ENCODE results near the gene TH. TPM values are rescaled to one million over a fixed set of nuclear protein-coding genes. Genes with fewer than 3 reads are reported as not detected.

The TH gene
- total RNA-seq, 4 donors from 2014 or later, result 1.3 TPM; not detected in 3

DNA sequence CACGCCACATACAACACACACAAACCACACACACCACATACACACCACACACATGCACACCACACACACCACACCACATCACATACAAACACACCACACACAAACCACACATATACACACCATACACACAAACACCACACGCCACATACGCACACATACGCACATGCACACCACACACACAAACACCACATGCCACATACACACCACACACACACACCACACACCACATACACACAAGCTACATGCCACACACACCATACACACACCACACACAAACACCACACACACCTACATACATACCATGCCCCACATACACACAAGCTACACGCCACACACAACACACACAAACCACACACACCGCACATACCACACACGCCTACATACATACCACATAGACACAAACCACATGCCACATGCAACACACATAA is 15.7 kb upstream of the TH start:
- WGBS, result 90% methylated on average over 7 of the region's 7 CpGs
- Histone ChIP-seq H3K27ac (replicated peaks in 1 of 4) (no peak overlapping the region), H3K36me3 (no peaks in the 10 kb centered on the region), H3K9me3 (no peaks in the 10 kb centered on the region), H3K4me3 (no peak overlapping the region), H3K4me1 (no peaks in the 10 kb centered on the region), H3K27me3 (peaks cover 0 to 85% (median 3%) of the 10 kb centered on the region in 4 donors)
- no peak for DNase-seq (ENCODE audit: extremely low spot score)
- intact Hi-C loops (cut with DNase I), result no loop called here
- no peak for TF ChIP-seq POLR2A (IDR thresholded peaks at IDR 0.05; ENCODE audit: low read depth)
- TF ChIP-seq, protein P1, sequence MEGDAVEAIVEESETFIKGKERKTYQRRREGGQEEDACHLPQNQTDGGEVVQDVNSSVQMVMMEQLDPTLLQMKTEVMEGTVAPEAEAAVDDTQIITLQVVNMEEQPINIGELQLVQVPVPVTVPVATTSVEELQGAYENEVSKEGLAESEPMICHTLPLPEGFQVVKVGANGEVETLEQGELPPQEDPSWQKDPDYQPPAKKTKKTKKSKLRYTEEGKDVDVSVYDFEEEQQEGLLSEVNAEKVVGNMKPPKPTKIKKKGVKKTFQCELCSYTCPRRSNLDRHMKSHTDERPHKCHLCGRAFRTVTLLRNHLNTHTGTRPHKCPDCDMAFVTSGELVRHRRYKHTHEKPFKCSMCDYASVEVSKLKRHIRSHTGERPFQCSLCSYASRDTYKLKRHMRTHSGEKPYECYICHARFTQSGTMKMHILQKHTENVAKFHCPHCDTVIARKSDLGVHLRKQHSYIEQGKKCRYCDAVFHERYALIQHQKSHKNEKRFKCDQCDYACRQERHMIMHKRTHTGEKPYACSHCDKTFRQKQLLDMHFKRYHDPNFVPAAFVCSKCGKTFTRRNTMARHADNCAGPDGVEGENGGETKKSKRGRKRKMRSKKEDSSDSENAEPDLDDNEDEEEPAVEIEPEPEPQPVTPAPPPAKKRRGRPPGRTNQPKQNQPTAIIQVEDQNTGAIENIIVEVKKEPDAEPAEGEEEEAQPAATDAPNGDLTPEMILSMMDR (IDR thresholded peaks at IDR 0.05), result no peak
- TF ChIP-seq POLR2AphosphoS5 (IDR thresholded peaks at IDR 0.05), result no peak
- TF ChIP-seq EP300 (IDR thresholded peaks at IDR 0.05), result no peak

DNA sequence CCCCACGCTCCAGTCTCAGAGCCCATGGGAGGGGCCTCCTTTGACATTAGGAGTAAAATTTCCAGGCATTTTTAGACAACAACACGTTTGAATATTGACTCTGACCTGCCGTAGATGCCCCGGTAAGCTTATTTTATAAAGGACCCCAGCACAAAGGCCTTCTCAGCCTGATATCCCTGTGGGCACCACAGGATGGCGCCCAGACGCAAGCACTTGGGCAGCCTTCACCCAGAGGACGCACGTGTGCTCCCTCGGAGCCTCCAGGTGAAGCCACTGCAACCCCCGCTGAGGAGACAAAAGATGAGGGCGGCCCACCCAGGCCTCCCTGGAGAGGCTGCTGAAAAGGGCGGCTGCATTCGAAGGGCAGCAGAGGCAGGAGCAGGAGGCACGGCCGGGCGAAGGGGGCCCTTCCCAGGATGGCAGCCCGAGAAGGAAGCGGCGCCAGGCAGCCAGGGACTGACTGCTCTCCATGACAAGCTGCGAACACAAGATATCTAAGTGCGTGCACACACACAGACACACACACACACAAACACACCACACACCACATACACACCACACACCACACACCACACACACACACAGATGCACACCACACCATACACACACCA is 15.2 kb upstream of the TH start:
- H3K27ac ChIP-seq (replicated peaks in 1 of 4), result no peak overlapping the region
- no peak overlapping the region for H3K4me3 ChIP-seq
- no peaks in the 10 kb centered on the region for H3K4me1 ChIP-seq
- intact Hi-C loops (cut with DNase I), result no loop called here
- H3K27me3 ChIP-seq, result peaks cover 0 to 85% (median 3%) of the 10 kb centered on the region in 4 donors
- no peak for DNase-seq (ENCODE audit: extremely low spot score)
- WGBS, result 48% methylated on average over 20 of the region's 21 CpGs
- H3K36me3 ChIP-seq, result no peaks in the 10 kb centered on the region
- TF ChIP-seq POLR2A (IDR thresholded peaks at IDR 0.05; ENCODE audit: low read depth) (no peak), POLR2AphosphoS5 (IDR thresholded peaks at IDR 0.05) (no peak), EP300 (IDR thresholded peaks at IDR 0.05) (no peak)
- TF ChIP-seq, protein P1 (IDR thresholded peaks at IDR 0.05), result peak in 1 of 3 experiments; percentile 39
- H3K9me3 ChIP-seq, result no peaks in the 10 kb centered on the region

- H3K27me3 ChIP-seq, result peaks cover 0 to 85% (median 3%) of the 10 kb centered on the region in 4 donors
- TF ChIP-seq POLR2A (IDR thresholded peaks at IDR 0.05; ENCODE audit: low read depth) (no peak), POLR2AphosphoS5 (IDR thresholded peaks at IDR 0.05) (no peak), EP300 (IDR thresholded peaks at IDR 0.05) (no peak)
- TF ChIP-seq, protein P1 (IDR thresholded peaks at IDR 0.05), result no peak
- no peaks in the 10 kb centered on the region for H3K36me3 ChIP-seq
- H3K27ac ChIP-seq (replicated peaks in 1 of 4), result no peak overlapping the region
- H3K4me3 ChIP-seq, result no peak overlapping the region
- H3K9me3 ChIP-seq, result no peaks in the 10 kb centered on the region
- DNase-seq (ENCODE audit: extremely low spot score), result no peak
- no peaks in the 10 kb centered on the region for H3K4me1 ChIP-seq
- 53% methylated on average over 19 of the region's 23 CpGs for WGBS
- intact Hi-C loops (cut with DNase I), result no loop called here
Observed at GRCh38 chr11:2185324-2186085, 13.9 kb upstream of the TH start.

- no peak overlapping the region for H3K4me3 ChIP-seq
- no peak for DNase-seq (ENCODE audit: extremely low spot score)
- H3K4me1 ChIP-seq, result no peaks in the 10 kb centered on the region
- WGBS, result 77% methylated on average over 17 of the region's 20 CpGs
- no peaks in the 10 kb centered on the region for H3K9me3 ChIP-seq
- intact Hi-C loops (cut with DNase I), result no loop called here
- no peak for TF ChIP-seq POLR2AphosphoS5 (IDR thresholded peaks at IDR 0.05)
- TF ChIP-seq POLR2A (IDR thresholded peaks at IDR 0.05; ENCODE audit: low read depth), result no peak
- no peak for TF ChIP-seq EP300 (IDR thresholded peaks at IDR 0.05)
- TF ChIP-seq, protein P1 (IDR thresholded peaks at IDR 0.05), result no peak
- H3K27ac ChIP-seq (replicated peaks in 1 of 4), result no peak overlapping the region
- H3K36me3 ChIP-seq, result no peaks in the 10 kb centered on the region
- peaks cover 0 to 84% (median 3%) of the 10 kb centered on the region in 4 donors for H3K27me3 ChIP-seq
Observed at GRCh38 chr11:2182692-2183474, 11.3 kb upstream of the TH start.
